Neural progenitor cell (in vitro differentiated cells): Measurements from ENCODE around the gene EXOC7. TPM values are rescaled to one million over a fixed set of nuclear protein-coding genes. Genes with fewer than 3 reads are reported as not detected.
"Not testable (repeated sequence)": the region's sequence is repeated elsewhere in the genome, so short reads cannot be mapped to it uniquely, and the experiment has no call there.

Experiments
- DNase-seq: peaks from one replicate; pipeline ENCODE4 v3.0.0-alpha.2; 2016; ENCODE audit warnings: low spot score
- H2AFZ ChIP-seq: fragments of 200-600 bp; sonication (generic); replicated peaks from 2 replicates; pipeline ENCODE4 v1.6.1; 2016; ENCODE audit warnings: antibody characterized with exemption
- H3F3A ChIP-seq: fragments of 200-600 bp; sonication (generic); 2 replicates; pipeline ENCODE4 v1.6.1; 2016; ENCODE audit warnings: antibody characterized with exemption, low read depth
- H3K27ac ChIP-seq: fragments of 200-600 bp; sonication (generic); 2 replicates; pipeline ENCODE4 v1.5.1; 2016; ENCODE audit warnings: mild to moderate bottlenecking
- H3K27me3 ChIP-seq: fragments of 200-600 bp; sonication (generic); 2 replicates; pipeline ENCODE4 v1.6.1; 2016; ENCODE audit warnings: mild to moderate bottlenecking, moderate library complexity
- H3K36me3 ChIP-seq: fragments of 200-600 bp; sonication (generic); 2 replicates; pipeline ENCODE4 v1.5.1; 2016
- H3K4me1 ChIP-seq: fragments of 200-600 bp; sonication (generic); 2 replicates; pipeline ENCODE4 v1.6.1; 2016; ENCODE audit warnings: mixed run types
- H3K4me2 ChIP-seq: fragments of 200-600 bp; sonication (generic); 2 replicates; pipeline ENCODE4 v1.6.1; 2016
- H3K4me3 ChIP-seq: fragments of 200-600 bp; sonication (generic); 2 replicates; pipeline ENCODE4 v1.5.1; 2016
- H3K79me2 ChIP-seq: fragments of 200-600 bp; sonication (generic); 2 replicates; pipeline ENCODE4 v1.6.1; 2016; ENCODE audit warnings: low read depth
- H3K9ac ChIP-seq: fragments of 200-600 bp; sonication (generic); 2 replicates; pipeline ENCODE4 v1.6.1; 2016
- H3K9me3 ChIP-seq: fragments of 200-600 bp; sonication (generic); 2 replicates; pipeline ENCODE4 v1.5.1; 2016; ENCODE audit warnings: low read depth
- H4K20me1 ChIP-seq: fragments of 200-600 bp; sonication (generic); 2 replicates; pipeline ENCODE4 v1.6.1; 2016; ENCODE audit warnings: low read depth
- H3K27ac Mint-ChIP-seq: 3 replicates; pipeline ENCODE4 v1.8.0; 2021; ENCODE audit warnings: mixed read lengths
- H3K27me3 Mint-ChIP-seq: 2 replicates; pipeline ENCODE4 v1.8.0; 2022; ENCODE audit warnings: low read depth, mild to moderate bottlenecking, inconsistent platforms, moderate library complexity, mixed read lengths; ENCODE audit not compliant: insufficient read depth
- H3K36me3 Mint-ChIP-seq: 3 replicates; pipeline ENCODE4 v1.8.0; 2021; ENCODE audit warnings: mixed read lengths
- H3K4me1 Mint-ChIP-seq: 3 replicates; pipeline ENCODE4 v1.8.0; 2021; ENCODE audit warnings: mixed read lengths
- H3K4me3 Mint-ChIP-seq: 3 replicates; pipeline ENCODE4 v1.8.0; 2021; ENCODE audit warnings: mild to moderate bottlenecking, moderate library complexity, mixed read lengths
- H3K9me3 Mint-ChIP-seq: 3 replicates; pipeline ENCODE4 v1.8.0; 2020; ENCODE audit warnings: mixed read lengths
- CTCF ChIP-seq: fragments of 200-600 bp; sonication (generic); IDR thresholded peaks from 2 replicates; pipeline ENCODE4 v1.5.1; 2017; ENCODE audit warnings: antibody characterized with exemption, mild to moderate bottlenecking
- EZH2 ChIP-seq: fragments of 200-600 bp; sonication (generic); IDR thresholded peaks from 2 replicates; pipeline ENCODE4 v1.6.1; 2017; ENCODE audit warnings: antibody characterized with exemption, mild to moderate bottlenecking, moderate library complexity
- EZH2phosphoT487 ChIP-seq: fragments of 200-600 bp; sonication (generic); IDR thresholded peaks from 2 replicates; pipeline ENCODE4 v1.6.1; 2017; ENCODE audit warnings: antibody characterized with exemption
- total RNA-seq: library from RNA; depleted of rRNA; stranded (reverse); fragments of >200 nt; gene quantifications from 2 replicates; pipeline ENCODE4 v1.2.3, GENCODE V29; 2015; ENCODE audit warnings: low replicate concordance

EXOC7 gene
- total RNA-seq, 1 donor from 2014 or later: 64.3 TPM

DNA sequence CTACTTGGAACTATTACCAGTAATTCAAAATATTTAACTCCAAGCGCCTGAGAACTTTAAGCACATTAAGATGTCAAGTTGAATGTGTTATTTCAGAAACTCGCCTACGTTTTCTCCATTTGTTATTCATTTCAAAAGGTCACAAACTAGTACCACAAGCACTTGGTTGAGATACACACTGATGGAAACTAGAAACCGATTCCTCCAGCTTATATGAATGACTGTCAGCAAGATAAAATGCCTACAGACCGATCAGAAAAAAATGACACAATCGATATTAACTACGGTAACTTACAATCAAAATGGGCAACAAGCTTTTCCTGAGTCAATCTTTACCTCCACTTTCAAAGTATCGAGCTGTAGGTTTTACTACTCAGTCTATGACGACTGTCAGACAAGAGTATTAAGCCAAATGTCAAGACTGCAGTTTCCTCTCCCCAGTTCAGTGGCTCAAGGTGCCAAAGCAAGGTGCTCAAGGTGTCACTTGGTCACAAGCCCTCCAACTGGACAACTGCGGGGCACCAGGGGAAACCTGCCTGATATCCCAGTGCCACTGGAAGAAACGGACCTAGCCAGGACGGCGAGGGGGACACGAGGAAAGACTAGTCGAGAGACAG is 31.9 kb downstream of the EXOC7 start:
- DNase-seq: no peak
- Mint-ChIP-seq H3K27ac (peak overlapping the region; percentile 93), H3K4me1 (peaks cover 24% of the 10 kb centered on the region), H3K4me3 (peak overlapping the region; percentile 98), H3K9me3 (no peaks in the 10 kb centered on the region), H3K27me3 (peaks cover 29% of the 10 kb centered on the region), H3K36me3 (peaks cover 7% of the 10 kb centered on the region)
- Histone ChIP-seq H4K20me1 (peaks cover 35% of the 10 kb centered on the region), H3F3A (peaks cover 11% of the 10 kb centered on the region), H3K79me2 (peaks cover 39% of the 10 kb centered on the region), H3K27me3 (peaks cover 39% of the 10 kb centered on the region), H3K4me1 (peaks cover 29% of the 10 kb centered on the region), H3K9ac (peak overlapping the region; percentile 67), H3K27ac (no peak overlapping the region), H3K36me3 (no peaks in the 10 kb centered on the region), H3K4me3 (peak overlapping the region; percentile 81), H3K9me3 (no peaks in the 10 kb centered on the region), H2AFZ (peak overlapping the region; percentile 28), H3K4me2 (peak overlapping the region; percentile 96)
- TF ChIP-seq EZH2phosphoT487 (no peak), EZH2 (no peak), CTCF (no peak)

- DNase-seq: no peak
- peaks cover 25% of the 10 kb centered on the region for H3K79me2 ChIP-seq
- peaks cover 6% of the 10 kb centered on the region for H3K36me3 ChIP-seq
- Mint-ChIP-seq H3K4me1 (peaks cover 2% of the 10 kb centered on the region), H3K9me3 (no peaks in the 10 kb centered on the region), H3K36me3 (peaks cover 33% of the 10 kb centered on the region), H3K4me3 (no peak overlapping the region), H3K27me3 (no peaks in the 10 kb centered on the region), H3K27ac (no peak overlapping the region)
- no peaks in the 10 kb centered on the region for H3K9me3 ChIP-seq
- H3K9ac ChIP-seq: no peak overlapping the region
- peaks cover 12% of the 10 kb centered on the region for H4K20me1 ChIP-seq
- H3K4me2 ChIP-seq: no peak overlapping the region
- H3K4me3 ChIP-seq: no peak overlapping the region
- no peaks in the 10 kb centered on the region for H3K27me3 ChIP-seq
- TF ChIP-seq EZH2phosphoT487 (no peak), CTCF (no peak), EZH2 (no peak)
- no peak overlapping the region for H2AFZ ChIP-seq
- peaks cover under 1% of the 10 kb centered on the region for H3K4me1 ChIP-seq
- H3F3A ChIP-seq: peaks cover 13% of the 10 kb centered on the region
- no peak overlapping the region for H3K27ac ChIP-seq
Measured at GRCh38 chr17:76065775-76066174, 37.8 kb downstream of the EXOC7 start.

DNA sequence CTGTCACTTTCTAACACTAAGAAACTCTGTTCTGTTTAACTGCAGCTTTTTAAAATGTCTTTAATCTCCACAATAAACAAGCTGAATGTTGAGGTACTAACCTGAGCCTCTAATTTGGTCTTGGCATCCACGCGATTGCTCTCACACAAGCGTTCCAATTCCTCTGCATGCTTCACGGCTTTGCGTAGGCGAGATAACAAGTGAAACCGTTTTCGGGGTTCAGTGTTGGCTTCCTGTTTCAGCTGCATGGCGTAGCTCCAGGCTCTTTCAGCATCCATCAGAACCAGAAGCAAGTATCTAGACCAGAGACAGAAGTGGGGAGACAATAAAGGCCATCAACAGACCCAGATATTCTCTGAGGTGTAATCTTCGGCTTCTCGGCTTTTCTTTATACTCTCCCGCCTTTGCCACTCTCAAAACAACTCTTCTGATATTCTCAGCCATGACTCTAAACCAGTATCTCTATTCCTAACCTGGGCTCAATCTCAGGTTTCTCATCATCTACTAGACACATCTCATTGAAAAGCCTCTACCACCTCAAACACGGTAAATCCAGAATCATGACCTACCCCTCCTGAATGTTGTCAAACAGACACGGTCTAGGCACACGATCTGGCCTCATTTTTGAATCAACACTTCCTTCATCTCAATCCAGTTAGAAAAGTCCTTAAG is 39.6 kb downstream of the EXOC7 start:
- DNase-seq: no peak
- no peak overlapping the region for H3K27ac Mint-ChIP-seq
- H3K36me3 ChIP-seq: peaks cover 6% of the 10 kb centered on the region

GRCh38 chr17:76058264-76058663 is 45.3 kb downstream of the EXOC7 start:
- H3K36me3 Mint-ChIP-seq: peaks cover 42% of the 10 kb centered on the region
- H3K27ac Mint-ChIP-seq, H3K9me3 ChIP-seq, H3K4me2 ChIP-seq, H3K4me1 ChIP-seq, H3K9me3 Mint-ChIP-seq, H2AFZ ChIP-seq, DNase-seq, H3K27me3 ChIP-seq, H3K79me2 ChIP-seq, H3K4me1 Mint-ChIP-seq, H3K27me3 Mint-ChIP-seq, H3K36me3 ChIP-seq, H4K20me1 ChIP-seq, H3K27ac ChIP-seq, H3K9ac ChIP-seq, H3K4me3 Mint-ChIP-seq, H3K4me3 ChIP-seq: not testable (repeated sequence)
- H3F3A ChIP-seq: peaks cover 14% of the 10 kb centered on the region

More for the DNA sequence above, 39.6 kb downstream of the EXOC7 start:
- TF ChIP-seq EZH2 (no peak), CTCF (no peak), EZH2phosphoT487 (no peak)
- H3K36me3 Mint-ChIP-seq: peaks cover 42% of the 10 kb centered on the region
- no peaks in the 10 kb centered on the region for H3K9me3 Mint-ChIP-seq
- peaks cover 3% of the 10 kb centered on the region for H3K27me3 Mint-ChIP-seq
- no peaks in the 10 kb centered on the region for H3K27me3 ChIP-seq
- peaks cover 5% of the 10 kb centered on the region for H4K20me1 ChIP-seq
- no peak overlapping the region for H3K4me3 ChIP-seq
- H2AFZ ChIP-seq: no peak overlapping the region
- H3K4me2 ChIP-seq: no peak overlapping the region
- H3F3A ChIP-seq: peaks cover 13% of the 10 kb centered on the region
- H3K4me1 Mint-ChIP-seq: no peaks in the 10 kb centered on the region
- H3K4me1 ChIP-seq: no peaks in the 10 kb centered on the region
- H3K4me3 Mint-ChIP-seq: no peak overlapping the region
- no peaks in the 10 kb centered on the region for H3K9me3 ChIP-seq
- no peak overlapping the region for H3K9ac ChIP-seq
- H3K27ac ChIP-seq: no peak overlapping the region
- H3K79me2 ChIP-seq: peaks cover 8% of the 10 kb centered on the region
